ENCODE results near the gene SPTY2D1. TPM values are rescaled to one million over a fixed set of nuclear protein-coding genes. Genes with fewer than 3 reads are reported as not detected.
"Not testable (repeated sequence)": the region's sequence is repeated elsewhere in the genome, so short reads cannot be mapped to it uniquely, and the experiment has no call there.

Gene SPTY2D1
- polyA plus RNA-seq, 3 donors = 8.4 to 14.9 (median 11.8) TPM

GRCh38 chr11:18677560-18677959 is 43.4 kb upstream of the SPTY2D1 start:
- peaks cover 5% of the 10 kb centered on the region for H3K4me1 Mint-ChIP-seq
- H3K4me1 ChIP-seq (ENCODE audit: control insufficient read depth in 1 of 2, insufficient read depth in 2 of 2, low read length in 2 of 2) = no peaks in the 10 kb centered on the region
- H2AFZ ChIP-seq (ENCODE audit: insufficient read depth, low read depth, low read length, poor library complexity, severe bottlenecking) = no peak overlapping the region
- no peaks in the 10 kb centered on the region for H3K27me3 ChIP-seq (ENCODE audit: control insufficient read depth in 2 of 2, insufficient read depth in 2 of 2, low read length in 2 of 2)
- H3K4me3 Mint-ChIP-seq = no peak overlapping the region
- no peak overlapping the region for H3K27ac ChIP-seq (ENCODE audit: low read depth in 1 of 2, low read length in 2 of 2)
- no peaks in the 10 kb centered on the region for H3K9me3 ChIP-seq (replicated peaks in 1 of 2; ENCODE audit: control insufficient read depth in 1 of 2, insufficient read depth in 1 of 2, low read length in 2 of 2)
- intact Hi-C loops (cut with micrococcal nuclease) = no loop called here
- DNase-seq = no peak
- no peaks in the 10 kb centered on the region for H3K36me3 ChIP-seq (replicated peaks in 1 of 2; ENCODE audit: control insufficient read depth in 1 of 2, insufficient read depth in 2 of 2, low read length in 2 of 2)
- H3K27ac Mint-ChIP-seq = no peak overlapping the region
- H3K9me3 Mint-ChIP-seq = no peaks in the 10 kb centered on the region
- peaks cover 0 to 6% (median 0%) of the 10 kb centered on the region in 3 donors for H3K27me3 Mint-ChIP-seq (ENCODE audit: low read depth in 3 of 3)
- TF ChIP-seq CTCF (IDR thresholded peaks at IDR 0.05) = no peak
- H3K4me2 ChIP-seq (replicated peaks; ENCODE audit: extremely low read depth, low read length, poor library complexity, severe bottlenecking) = no peak overlapping the region
- no CpG with 5 or more reads among the region's 3 CpGs for WGBS (ENCODE audit: insufficient coverage)
- no peaks in the 10 kb centered on the region for H3K36me3 Mint-ChIP-seq
- no peaks in the 10 kb centered on the region for H4K20me1 ChIP-seq (ENCODE audit: insufficient read depth, low read length)
- H3K79me2 ChIP-seq (ENCODE audit: insufficient read depth, low read length) = no peaks in the 10 kb centered on the region
- H3K4me3 ChIP-seq (replicated peaks in 1 of 3; ENCODE audit: low read depth in 2 of 3, low read length in 3 of 3) = no peak overlapping the region
- no peak overlapping the region for H3K9ac ChIP-seq (ENCODE audit: insufficient read depth, low read length, poor library complexity, severe bottlenecking)

- no CpG with 5 or more reads among the region's 4 CpGs for WGBS (ENCODE audit: insufficient coverage)
- Histone ChIP-seq H3K36me3 (replicated peaks in 1 of 2; ENCODE audit: control insufficient read depth in 1 of 2, insufficient read depth in 2 of 2, low read length in 2 of 2) (no peaks in the 10 kb centered on the region), H2AFZ (ENCODE audit: insufficient read depth, low read depth, low read length, poor library complexity, severe bottlenecking) (no peak overlapping the region), H3K9ac (ENCODE audit: insufficient read depth, low read length, poor library complexity, severe bottlenecking) (no peak overlapping the region), H3K79me2 (ENCODE audit: insufficient read depth, low read length) (no peaks in the 10 kb centered on the region), H3K4me1 (ENCODE audit: control insufficient read depth in 1 of 2, insufficient read depth in 2 of 2, low read length in 2 of 2) (no peaks in the 10 kb centered on the region), H3K4me2 (replicated peaks; ENCODE audit: extremely low read depth, low read length, poor library complexity, severe bottlenecking) (no peak overlapping the region), H3K9me3 (replicated peaks in 1 of 2; ENCODE audit: control insufficient read depth in 1 of 2, insufficient read depth in 1 of 2, low read length in 2 of 2) (no peaks in the 10 kb centered on the region), H3K4me3 (replicated peaks in 1 of 3; ENCODE audit: low read depth in 2 of 3, low read length in 3 of 3) (no peak overlapping the region), H3K27ac (ENCODE audit: low read depth in 1 of 2, low read length in 2 of 2) (no peak overlapping the region), H3K27me3 (ENCODE audit: control insufficient read depth in 2 of 2, insufficient read depth in 2 of 2, low read length in 2 of 2) (no peaks in the 10 kb centered on the region), H4K20me1 (ENCODE audit: insufficient read depth, low read length) (no peaks in the 10 kb centered on the region)
- H3K4me1 Mint-ChIP-seq = peaks cover 6% of the 10 kb centered on the region
- intact Hi-C loops (cut with micrococcal nuclease) = no loop called here
- H3K4me3 Mint-ChIP-seq = no peak overlapping the region
- no peaks in the 10 kb centered on the region for H3K36me3 Mint-ChIP-seq
- no peak overlapping the region for H3K27ac Mint-ChIP-seq
- peaks cover 0 to 6% (median 0%) of the 10 kb centered on the region in 3 donors for H3K27me3 Mint-ChIP-seq (ENCODE audit: low read depth in 3 of 3)
- DNase-seq = no peak
- no peak for TF ChIP-seq CTCF (IDR thresholded peaks at IDR 0.05)
- no peaks in the 10 kb centered on the region for H3K9me3 Mint-ChIP-seq
Measured at GRCh38 chr11:18676803-18677202, 42.7 kb upstream of the SPTY2D1 start.

DNA sequence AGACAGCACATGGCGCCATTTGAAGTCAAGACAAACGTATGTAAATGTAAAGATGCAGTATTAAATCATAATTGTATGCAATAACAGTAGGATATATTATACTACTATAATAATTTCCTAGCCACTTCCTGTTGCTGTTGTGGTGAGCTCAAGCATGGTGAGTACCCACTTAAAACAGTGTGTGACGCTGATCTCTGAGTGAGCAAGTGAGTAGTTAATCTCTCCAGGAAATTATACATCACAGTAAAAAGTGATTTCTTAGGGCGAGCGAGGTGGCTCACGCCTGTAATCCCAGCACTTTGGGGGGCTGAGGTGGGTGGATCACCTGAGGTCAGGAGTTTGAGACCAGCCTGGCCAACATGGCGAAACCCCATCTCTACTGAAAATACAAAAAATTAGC is 38.1 kb upstream of the SPTY2D1 start:
- H3K27me3 Mint-ChIP-seq (ENCODE audit: low read depth in 3 of 3); H3K79me2 ChIP-seq (ENCODE audit: insufficient read depth, low read length); DNase-seq; H3K4me3 Mint-ChIP-seq; H3K27me3 ChIP-seq (ENCODE audit: control insufficient read depth in 2 of 2, insufficient read depth in 2 of 2, low read length in 2 of 2); H3K27ac ChIP-seq (ENCODE audit: low read depth in 1 of 2, low read length in 2 of 2); H3K9ac ChIP-seq (ENCODE audit: insufficient read depth, low read length, poor library complexity, severe bottlenecking); H3K9me3 ChIP-seq (replicated peaks in 1 of 2; ENCODE audit: control insufficient read depth in 1 of 2, insufficient read depth in 1 of 2, low read length in 2 of 2); H3K4me3 ChIP-seq (replicated peaks in 1 of 3; ENCODE audit: low read depth in 2 of 3, low read length in 3 of 3); H3K4me2 ChIP-seq (replicated peaks; ENCODE audit: extremely low read depth, low read length, poor library complexity, severe bottlenecking); intact Hi-C loops (cut with micrococcal nuclease); H3K9me3 Mint-ChIP-seq; H3K27ac Mint-ChIP-seq; H3K36me3 ChIP-seq (replicated peaks in 1 of 2; ENCODE audit: control insufficient read depth in 1 of 2, insufficient read depth in 2 of 2, low read length in 2 of 2); H4K20me1 ChIP-seq (ENCODE audit: insufficient read depth, low read length); H2AFZ ChIP-seq (ENCODE audit: insufficient read depth, low read depth, low read length, poor library complexity, severe bottlenecking); H3K36me3 Mint-ChIP-seq: not testable (repeated sequence)
- peaks cover 25% of the 10 kb centered on the region for H3K4me1 Mint-ChIP-seq
- H3K4me1 ChIP-seq (ENCODE audit: control insufficient read depth in 1 of 2, insufficient read depth in 2 of 2, low read length in 2 of 2) = peaks cover 18 to 22% of the 10 kb centered on the region in 2 donors
- no CpG with 5 or more reads among the region's 7 CpGs for WGBS (ENCODE audit: insufficient coverage)
